Keratinocyte (primary cell): Measurements from ENCODE around the gene EIF5B. TPM values are rescaled to one million over a fixed set of nuclear protein-coding genes. Genes with fewer than 3 reads are reported as not detected.
"Not testable (repeated sequence)": the region's sequence is repeated elsewhere in the genome, so short reads cannot be mapped to it uniquely, and the experiment has no call there.

Source experiments
- DNase-seq: peaks from one replicate; pipeline ENCODE4 v3.0.0-alpha.2; 2011; ENCODE audit warnings: low read depth, missing footprints, low spot score
- FAIRE-seq: peaks from 2 replicates; lab custom pipeline; 2011; peaks lifted over from hg19 to GRCh38; lab: Jason Lieb, UNC
- H2AFZ ChIP-seq: 2 replicates; pipeline ENCODE4 v1.6.0; 2012; ENCODE audit warnings: low read length, control low read depth, inconsistent platforms; ENCODE audit not compliant: control insufficient read depth
- H3K27ac ChIP-seq: 2 replicates; pipeline ENCODE4 v1.5.1; 2011; ENCODE audit warnings: low read length; ENCODE audit not compliant: control insufficient read depth, insufficient read depth
- H3K27me3 ChIP-seq: 3 replicates; pipeline ENCODE4 v1.6.0; 2011; ENCODE audit warnings: low read length; ENCODE audit not compliant: control insufficient read depth, insufficient read depth; ENCODE audit errors: extremely low read depth
- H3K36me3 ChIP-seq, 2 experiments: 2 replicates in 1 of 2; 3 replicates in 1 of 2; pipeline ENCODE4 v1.5.1; 2011; ENCODE audit warnings: low read length in 2 of 2, mild to moderate bottlenecking in 1 of 2; ENCODE audit not compliant: control insufficient read depth in 2 of 2, insufficient read depth in 2 of 2; ENCODE audit errors: extremely low read depth in 1 of 2
- H3K4me1 ChIP-seq: 3 replicates; pipeline ENCODE4 v1.5.1; 2011; ENCODE audit warnings: low read length; ENCODE audit not compliant: control insufficient read depth, insufficient read depth; ENCODE audit errors: extremely low read depth
- H3K4me2 ChIP-seq: 3 replicates; pipeline ENCODE4 v1.6.0; 2011; ENCODE audit warnings: low read depth, low read length; ENCODE audit not compliant: control insufficient read depth, insufficient read depth; ENCODE audit errors: extremely low read depth
- H3K4me3 ChIP-seq, 3 experiments: fragments of 200-600 bp in 1 of 3; sonication (generic) in 1 of 3; 2 replicates in 2 of 3; 3 replicates in 1 of 3; pipeline ENCODE4 v1.5.1; 2011 to 2016; ENCODE audit warnings: low read length in 3 of 3, mild to moderate bottlenecking in 3 of 3, control low read depth in 2 of 3, inconsistent platforms in 1 of 3, low read depth in 1 of 3, mixed read lengths in 1 of 3, mixed run types in 1 of 3, moderate library complexity in 1 of 3; ENCODE audit not compliant: control insufficient read depth in 2 of 3, insufficient read depth in 2 of 3; ENCODE audit errors: extremely low read depth in 1 of 3
- H3K79me2 ChIP-seq: 2 replicates; pipeline ENCODE4 v1.6.0; 2012; ENCODE audit warnings: low read length; ENCODE audit not compliant: control insufficient read depth, insufficient read depth
- H3K9ac ChIP-seq: 3 replicates; pipeline ENCODE4 v1.6.0; 2011; ENCODE audit warnings: low read length; ENCODE audit not compliant: control insufficient read depth, insufficient read depth; ENCODE audit errors: extremely low read depth
- H3K9me1 ChIP-seq: 3 replicates; pipeline ENCODE4 v1.6.0; 2011; ENCODE audit warnings: low read length; ENCODE audit not compliant: control insufficient read depth, insufficient read depth; ENCODE audit errors: extremely low read depth
- H3K9me3 ChIP-seq: 2 replicates; pipeline ENCODE4 v1.5.1; 2012; ENCODE audit warnings: low read depth, low read length; ENCODE audit not compliant: control insufficient read depth
- H4K20me1 ChIP-seq: 3 replicates; pipeline ENCODE4 v1.6.0; 2011; ENCODE audit warnings: low read length; ENCODE audit not compliant: control insufficient read depth, insufficient read depth; ENCODE audit errors: extremely low read depth
- EZH2 ChIP-seq: IDR thresholded peaks from one replicate; pipeline ENCODE4 v1.6.1; 2012; ENCODE audit warnings: inconsistent platforms, mild to moderate bottlenecking, low read length, moderate library complexity
- dilution Hi-C: fragments of 300-500 bp; cut with MboI; formaldehyde crosslinking; loops from one replicate; pipeline ENCODE4 v1.7.0; 2020; ENCODE audit warnings: low sequenced_read_pairs; ENCODE audit not compliant: extremely low pct_ligation_motif_present
- polyA plus RNA-seq, 5 experiments: library from polyadenylated mRNA; depleted of rRNA in 3 of 5; stranded (reverse) in 3 of 5; stranded (forward) in 1 of 5; unstranded in 1 of 5; fragments of >200 nt; gene quantifications; 1 replicate in 1 of 5; 2 replicates in 3 of 5; 3 replicates in 1 of 5; pipeline versions ENCODE4 v1.2.1 to v1.2.3, GENCODE V29; 2011 to 2012; ENCODE audit warnings: missing spikeins in 2 of 5, low read depth in 1 of 5, low replicate concordance in 1 of 5
- TF ChIP-seq, protein P1 (sequence below), 3 experiments: IDR thresholded peaks in 1 of 3; conservative IDR thresholded peaks in 1 of 3; optimal IDR thresholded peaks in 1 of 3; 2 replicates in 2 of 3; 3 replicates in 1 of 3; pipeline versions ENCODE3 to v1.5.1; 2011; ENCODE audit warnings: low read length in 3 of 3, mild to moderate bottlenecking in 3 of 3, moderate library complexity in 2 of 3, control low read depth in 1 of 3, inconsistent platforms in 1 of 3; ENCODE audit not compliant: insufficient read depth in 2 of 3; ENCODE audit errors: extremely low read depth in 1 of 3

The EIF5B gene
- polyA plus RNA-seq, 1 donor (not counting 4 experiments of a cell fraction or from before 2014, with no cell fraction given): 32.6 TPM

DNA sequence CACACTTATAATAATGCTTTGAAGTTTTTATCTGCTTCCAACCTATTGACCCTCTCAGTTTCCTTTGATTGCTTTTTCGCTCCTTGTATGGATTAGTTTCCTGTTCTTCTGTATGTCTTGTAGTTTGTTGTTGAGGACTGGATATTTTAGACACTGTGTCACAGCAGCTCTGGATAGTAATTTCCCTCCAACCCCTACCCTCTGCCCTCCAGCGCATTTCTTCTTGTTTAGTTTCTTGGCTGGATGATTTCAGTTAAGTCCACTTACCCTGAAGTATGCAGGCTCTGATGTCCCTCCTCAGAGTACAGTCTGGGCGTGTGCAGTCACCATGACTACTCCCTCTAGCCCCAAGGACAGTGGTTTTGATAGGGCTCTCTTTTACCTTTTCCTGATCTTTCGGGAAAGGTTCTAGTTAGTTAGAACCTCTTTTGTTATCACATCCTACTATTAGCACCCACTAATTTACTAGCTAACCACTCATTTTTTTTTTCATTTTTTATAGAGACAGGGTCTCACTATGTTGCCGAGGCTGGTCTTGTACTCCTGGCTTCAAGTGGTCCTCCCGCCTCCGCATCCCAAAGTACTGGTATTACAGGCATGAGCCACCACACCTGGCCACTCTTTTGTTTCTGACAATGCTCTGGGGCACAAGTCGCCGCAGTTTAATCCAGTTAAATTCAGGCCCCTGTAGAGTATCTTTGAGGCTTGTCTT, 19.9 kb upstream of the EIF5B start:
- no peak for FAIRE-seq

DNA sequence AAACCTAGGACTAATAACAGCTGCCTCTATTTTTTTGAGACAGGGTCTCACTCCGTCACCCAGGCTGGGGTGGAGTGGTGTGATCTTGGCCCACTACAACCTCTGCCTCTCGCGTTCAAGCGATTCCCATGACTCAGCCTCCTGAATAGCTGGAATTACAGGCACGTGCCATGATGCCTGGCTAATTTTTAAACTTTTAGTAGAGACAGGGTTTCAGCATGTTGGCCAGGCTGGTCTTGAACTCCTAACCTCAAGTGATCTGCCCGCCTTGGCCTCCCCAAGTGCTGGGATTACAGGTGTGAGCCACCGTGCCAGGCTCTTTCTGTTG, 19.4 kb upstream of the EIF5B start:
- H2AFZ ChIP-seq, H3K27me3 ChIP-seq, H3K4me1 ChIP-seq, H4K20me1 ChIP-seq, H3K79me2 ChIP-seq, H3K9ac ChIP-seq, dilution Hi-C loops, H3K4me3 ChIP-seq, H3K4me2 ChIP-seq, H3K27ac ChIP-seq, FAIRE-seq, H3K9me3 ChIP-seq, H3K9me1 ChIP-seq, DNase-seq: not testable (repeated sequence)
- H3K36me3 ChIP-seq: peaks cover 13 to 24% of the 10 kb centered on the region in 2 experiments

More for the DNA sequence above, 19.9 kb upstream of the EIF5B start:
- H2AFZ ChIP-seq: no peak overlapping the region
- no peaks in the 10 kb centered on the region for H3K9me3 ChIP-seq
- DNase-seq: no peak
- TF ChIP-seq, protein P1, sequence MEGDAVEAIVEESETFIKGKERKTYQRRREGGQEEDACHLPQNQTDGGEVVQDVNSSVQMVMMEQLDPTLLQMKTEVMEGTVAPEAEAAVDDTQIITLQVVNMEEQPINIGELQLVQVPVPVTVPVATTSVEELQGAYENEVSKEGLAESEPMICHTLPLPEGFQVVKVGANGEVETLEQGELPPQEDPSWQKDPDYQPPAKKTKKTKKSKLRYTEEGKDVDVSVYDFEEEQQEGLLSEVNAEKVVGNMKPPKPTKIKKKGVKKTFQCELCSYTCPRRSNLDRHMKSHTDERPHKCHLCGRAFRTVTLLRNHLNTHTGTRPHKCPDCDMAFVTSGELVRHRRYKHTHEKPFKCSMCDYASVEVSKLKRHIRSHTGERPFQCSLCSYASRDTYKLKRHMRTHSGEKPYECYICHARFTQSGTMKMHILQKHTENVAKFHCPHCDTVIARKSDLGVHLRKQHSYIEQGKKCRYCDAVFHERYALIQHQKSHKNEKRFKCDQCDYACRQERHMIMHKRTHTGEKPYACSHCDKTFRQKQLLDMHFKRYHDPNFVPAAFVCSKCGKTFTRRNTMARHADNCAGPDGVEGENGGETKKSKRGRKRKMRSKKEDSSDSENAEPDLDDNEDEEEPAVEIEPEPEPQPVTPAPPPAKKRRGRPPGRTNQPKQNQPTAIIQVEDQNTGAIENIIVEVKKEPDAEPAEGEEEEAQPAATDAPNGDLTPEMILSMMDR (optimal IDR thresholded peaks at IDR 0.05 in 1 of 3, IDR thresholded peaks at IDR 0.05 in 1 of 3, conservative IDR thresholded peaks at IDR 0.05 in 1 of 3; ENCODE audit: extremely low read depth in 1 of 3, insufficient read depth in 2 of 3, low read length in 3 of 3): no peak
- no peak for TF ChIP-seq EZH2
- no peaks in the 10 kb centered on the region for H3K4me1 ChIP-seq
- H3K9ac ChIP-seq: no peak overlapping the region
- H3K27ac ChIP-seq: no peak overlapping the region
- no peaks in the 10 kb centered on the region for H3K27me3 ChIP-seq
- dilution Hi-C loops: no loop called here
- no peaks in the 10 kb centered on the region for H4K20me1 ChIP-seq
- H3K36me3 ChIP-seq: peaks cover 13 to 21% of the 10 kb centered on the region in 2 experiments
- H3K79me2 ChIP-seq: peaks cover 2% of the 10 kb centered on the region
- H3K4me2 ChIP-seq: no peak overlapping the region
- no peaks in the 10 kb centered on the region for H3K9me1 ChIP-seq
- no peak overlapping the region for H3K4me3 ChIP-seq

- Histone ChIP-seq H3K9me1 (no peaks in the 10 kb centered on the region), H3K4me2 (no peak overlapping the region), H3K36me3 (peaks cover 10 to 30% of the 10 kb centered on the region in 2 experiments), H3K9ac (no peak overlapping the region), H3K79me2 (peaks cover 16% of the 10 kb centered on the region), H3K9me3 (no peaks in the 10 kb centered on the region), H2AFZ (no peak overlapping the region), H3K27ac (no peak overlapping the region), H3K27me3 (no peaks in the 10 kb centered on the region), H4K20me1 (peaks cover 5% of the 10 kb centered on the region), H3K4me1 (no peaks in the 10 kb centered on the region), H3K4me3 (no peak overlapping the region)
- dilution Hi-C loops: no loop called here
- FAIRE-seq (no peak), DNase-seq (no peak)
- no peak for TF ChIP-seq EZH2
- TF ChIP-seq, protein P1 (optimal IDR thresholded peaks at IDR 0.05 in 1 of 3, IDR thresholded peaks at IDR 0.05 in 1 of 3, conservative IDR thresholded peaks at IDR 0.05 in 1 of 3; ENCODE audit: extremely low read depth in 1 of 3, insufficient read depth in 2 of 3, low read length in 3 of 3): no peak
Observed at GRCh38 chr2:99325384-99325783, 11.8 kb upstream of the EIF5B start.
